ENCODE results near the gene FGGY. TPM values are rescaled to one million over a fixed set of nuclear protein-coding genes. Genes with fewer than 3 reads are reported as not detected.
"Not testable (repeated sequence)": the region's sequence is repeated elsewhere in the genome, so short reads cannot be mapped to it uniquely, and the experiment has no call there.

FGGY gene
- total RNA-seq, 2 donors from 2014 or later: 14.1 to 14.8 TPM

- TF ChIP-seq CTCF (conservative IDR thresholded peaks at IDR 0.05): no peak
- WGBS, 2 experiments (ENCODE audit: insufficient coverage in 1 of 2, insufficient read length in 1 of 2): 94% methylated on average over 2 of the region's 2 CpGs; no CpG with 5 or more reads in 1 of the 2 experiments
- H3K27me3 ChIP-seq (ENCODE audit: control insufficient read depth, insufficient read depth, low read length, poor library complexity, severe bottlenecking): no peaks in the 10 kb centered on the region
- Mint-ChIP-seq H3K4me1 (peaks cover 20% of the 10 kb centered on the region), H3K9me3 (peaks cover 16% of the 10 kb centered on the region), H3K27me3 (ENCODE audit: insufficient read depth) (no peaks in the 10 kb centered on the region), H3K27ac (no peak overlapping the region), H3K36me3 (ENCODE audit: low read depth) (peaks cover 7% of the 10 kb centered on the region), H3K4me3 (no peak overlapping the region)
- H3K4me1 ChIP-seq (ENCODE audit: control insufficient read depth, insufficient read depth, low read length): peaks cover 6% of the 10 kb centered on the region
- H3K9ac ChIP-seq (ENCODE audit: extremely low read depth, low read length, poor library complexity, severe bottlenecking): no peak overlapping the region
- no peak overlapping the region for H3K4me3 ChIP-seq (ENCODE audit: low read length)
- peaks cover 10% of the 10 kb centered on the region for H3K9me3 ChIP-seq (ENCODE audit: control insufficient read depth, low read length)
- no peak overlapping the region for H3K27ac ChIP-seq (ENCODE audit: low read depth, low read length)
- no peak for DNase-seq
- no peaks in the 10 kb centered on the region for H3K36me3 ChIP-seq (ENCODE audit: control insufficient read depth, insufficient read depth, low read length)
These were observed 232.0 kb downstream of the FGGY start for GRCh38 chr1:59528900-59529299.

- no peaks in the 10 kb centered on the region for H3K36me3 ChIP-seq (ENCODE audit: control insufficient read depth, insufficient read depth, low read length)
- no peak for DNase-seq
- H3K4me3 Mint-ChIP-seq: no peak overlapping the region
- H3K9me3 Mint-ChIP-seq: peaks cover 19% of the 10 kb centered on the region
- H3K27me3 Mint-ChIP-seq (ENCODE audit: insufficient read depth): no peaks in the 10 kb centered on the region
- H3K9ac ChIP-seq (ENCODE audit: extremely low read depth, low read length, poor library complexity, severe bottlenecking): no peak overlapping the region
- H3K36me3 Mint-ChIP-seq (ENCODE audit: low read depth): peaks cover 9% of the 10 kb centered on the region
- no peaks in the 10 kb centered on the region for H3K27me3 ChIP-seq (ENCODE audit: control insufficient read depth, insufficient read depth, low read length, poor library complexity, severe bottlenecking)
- no peak overlapping the region for H3K27ac ChIP-seq (ENCODE audit: low read depth, low read length)
- peaks cover 20% of the 10 kb centered on the region for H3K4me1 Mint-ChIP-seq
- WGBS, 2 experiments (ENCODE audit: insufficient coverage in 1 of 2, insufficient read length in 1 of 2): 93% methylated on average over 3 of the region's 3 CpGs; no CpG with 5 or more reads in 1 of the 2 experiments
- peaks cover 6% of the 10 kb centered on the region for H3K4me1 ChIP-seq (ENCODE audit: control insufficient read depth, insufficient read depth, low read length)
- no peak for TF ChIP-seq CTCF (conservative IDR thresholded peaks at IDR 0.05)
- no peak overlapping the region for H3K27ac Mint-ChIP-seq
- H3K9me3 ChIP-seq (ENCODE audit: control insufficient read depth, low read length): peaks cover 10% of the 10 kb centered on the region
- H3K4me3 ChIP-seq (ENCODE audit: low read length): no peak overlapping the region
These were observed 233.2 kb downstream of the FGGY start for GRCh38 chr1:59530119-59530518.

GRCh38 chr1:59532102-59532501 lies 235.2 kb downstream of the FGGY start:
- peaks cover 9% of the 10 kb centered on the region for H3K36me3 Mint-ChIP-seq (ENCODE audit: low read depth)
- no peak for DNase-seq
- no peak overlapping the region for H3K27ac Mint-ChIP-seq
- Histone ChIP-seq H3K9ac (ENCODE audit: extremely low read depth, low read length, poor library complexity, severe bottlenecking) (no peak overlapping the region), H3K27ac (ENCODE audit: low read depth, low read length) (no peak overlapping the region), H3K4me3 (ENCODE audit: low read length) (no peak overlapping the region), H3K36me3 (ENCODE audit: control insufficient read depth, insufficient read depth, low read length) (no peaks in the 10 kb centered on the region), H3K9me3 (ENCODE audit: control insufficient read depth, low read length) (peaks cover 10% of the 10 kb centered on the region), H3K4me1 (ENCODE audit: control insufficient read depth, insufficient read depth, low read length) (peaks cover 6% of the 10 kb centered on the region), H3K27me3 (ENCODE audit: control insufficient read depth, insufficient read depth, low read length, poor library complexity, severe bottlenecking) (no peaks in the 10 kb centered on the region)
- H3K27me3 Mint-ChIP-seq (ENCODE audit: insufficient read depth): no peaks in the 10 kb centered on the region
- no peak overlapping the region for H3K4me3 Mint-ChIP-seq
- peaks cover 20% of the 10 kb centered on the region for H3K4me1 Mint-ChIP-seq
- H3K9me3 Mint-ChIP-seq: peaks cover 25% of the 10 kb centered on the region
- no peak for TF ChIP-seq CTCF (conservative IDR thresholded peaks at IDR 0.05)

- H3K27me3 ChIP-seq (ENCODE audit: control insufficient read depth, insufficient read depth, low read length, poor library complexity, severe bottlenecking); H3K36me3 ChIP-seq (ENCODE audit: control insufficient read depth, insufficient read depth, low read length); H3K27me3 Mint-ChIP-seq (ENCODE audit: insufficient read depth); H3K9ac ChIP-seq (ENCODE audit: extremely low read depth, low read length, poor library complexity, severe bottlenecking); H3K27ac Mint-ChIP-seq; H3K36me3 Mint-ChIP-seq (ENCODE audit: low read depth); DNase-seq; H3K27ac ChIP-seq (ENCODE audit: low read depth, low read length); H3K4me3 ChIP-seq (ENCODE audit: low read length); H3K4me3 Mint-ChIP-seq; H3K9me3 ChIP-seq (ENCODE audit: control insufficient read depth, low read length): not testable (repeated sequence)
- WGBS, 2 experiments (ENCODE audit: insufficient coverage in 1 of 2, insufficient read length in 1 of 2): no CpG with 5 or more reads among the region's 2 CpGs
- peaks cover 14% of the 10 kb centered on the region for H3K4me1 ChIP-seq (ENCODE audit: control insufficient read depth, insufficient read depth, low read length)
- Mint-ChIP-seq H3K4me1 (peaks cover 30% of the 10 kb centered on the region), H3K9me3 (peaks cover 17% of the 10 kb centered on the region)
These were observed 241.6 kb downstream of the FGGY start for GRCh38 chr1:59538476-59538875.

All from endodermal cell (in vitro differentiated cells).